ES-I3 (cell line): ENCODE measurements around the gene OPHN1.
"Not testable (repeated sequence)": the region's sequence is repeated elsewhere in the genome, so short reads cannot be mapped to it uniquely, and the experiment has no call there.

Experiments used
- H3K36me3 ChIP-seq: 2 replicates; pipeline ENCODE4 v1.6.1; 2013; ENCODE audit warnings: mild to moderate bottlenecking, low read length, control low read depth, moderate library complexity; ENCODE audit not compliant: insufficient read depth
- H3K4me1 ChIP-seq: 2 replicates; pipeline ENCODE4 v1.6.1; 2013; ENCODE audit warnings: mild to moderate bottlenecking, control low read depth, low read length; ENCODE audit not compliant: insufficient read depth
- H3K9ac ChIP-seq: 2 replicates; pipeline ENCODE4 v1.6.1; 2013; ENCODE audit warnings: low read depth, mild to moderate bottlenecking, low read length, moderate library complexity
- H3K9me3 ChIP-seq: 2 replicates; pipeline ENCODE4 v1.6.1; 2013; ENCODE audit warnings: mild to moderate bottlenecking, low read length, moderate library complexity; ENCODE audit not compliant: control insufficient read depth, insufficient read depth

Gene OPHN1

GRCh38 chrX:68411729-68412128 is 21.6 kb downstream of the OPHN1 start:
- Histone ChIP-seq H3K36me3 (no peaks in the 10 kb centered on the region), H3K9me3 (no peaks in the 10 kb centered on the region), H3K9ac (no peak overlapping the region), H3K4me1 (no peaks in the 10 kb centered on the region)

DNA sequence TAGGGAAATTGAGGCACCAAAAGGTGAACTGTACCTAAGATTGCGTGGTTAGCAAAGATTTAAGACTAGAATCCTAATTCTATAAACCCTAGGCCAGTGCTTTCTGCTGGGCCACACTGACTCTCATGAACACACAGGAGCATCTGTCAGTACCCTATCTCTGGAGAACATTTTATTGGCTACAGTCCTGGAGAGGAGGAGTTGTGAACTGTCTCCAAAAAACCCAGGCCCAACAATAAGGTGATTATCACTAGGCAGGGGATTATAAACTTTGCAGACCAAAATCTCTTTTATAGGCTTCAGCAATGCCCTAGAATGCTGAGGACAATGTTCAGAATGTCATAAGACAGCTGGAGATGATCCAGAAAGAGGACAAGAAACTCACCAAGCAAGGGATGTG is 24.1 kb downstream of the OPHN1 start:
- Histone ChIP-seq H3K9me3 (no peaks in the 10 kb centered on the region), H3K9ac (no peak overlapping the region), H3K4me1 (no peaks in the 10 kb centered on the region), H3K36me3 (no peaks in the 10 kb centered on the region)

- no peaks in the 10 kb centered on the region for H3K36me3 ChIP-seq
- H3K9ac ChIP-seq = no peak overlapping the region
- H3K9me3 ChIP-seq = no peaks in the 10 kb centered on the region
- H3K4me1 ChIP-seq = no peaks in the 10 kb centered on the region
Observed at GRCh38 chrX:68403522-68403921, 29.8 kb downstream of the OPHN1 start.

DNA sequence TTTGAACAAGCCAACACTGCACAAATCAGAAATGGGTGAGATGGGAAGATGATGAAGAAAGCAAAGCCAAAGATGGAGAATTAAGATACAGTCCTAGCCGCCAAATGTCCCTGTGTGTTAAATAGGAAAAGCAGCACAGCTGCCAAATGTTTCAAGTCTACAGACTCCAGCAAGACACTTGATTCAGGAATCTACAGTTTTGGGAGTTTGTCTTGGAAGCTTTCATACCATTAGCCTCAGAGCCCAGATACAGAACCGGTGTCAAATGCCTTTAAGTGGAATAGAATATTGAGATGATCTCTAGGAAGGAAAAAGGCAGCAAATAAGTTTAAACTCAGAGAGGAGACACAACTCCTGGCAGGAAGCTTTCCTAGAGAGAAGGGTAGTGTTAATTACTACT is 30.3 kb downstream of the OPHN1 start:
- Histone ChIP-seq H3K36me3 (no peaks in the 10 kb centered on the region), H3K9me3 (no peaks in the 10 kb centered on the region)

GRCh38 chrX:68402094-68402493 is 31.2 kb downstream of the OPHN1 start:
- Histone ChIP-seq H3K9ac (no peak overlapping the region), H3K4me1 (no peaks in the 10 kb centered on the region), H3K9me3 (no peaks in the 10 kb centered on the region), H3K36me3 (no peaks in the 10 kb centered on the region)

More for the DNA sequence above, 30.3 kb downstream of the OPHN1 start:
- H3K4me1 ChIP-seq = no peaks in the 10 kb centered on the region
- no peak overlapping the region for H3K9ac ChIP-seq

- Histone ChIP-seq H3K9me3 (no peaks in the 10 kb centered on the region), H3K4me1 (no peaks in the 10 kb centered on the region), H3K36me3 (no peaks in the 10 kb centered on the region), H3K9ac (no peak overlapping the region)
Observed at GRCh38 chrX:68398291-68398690, 35.0 kb downstream of the OPHN1 start.

- no peaks in the 10 kb centered on the region for H3K36me3 ChIP-seq
- H3K9ac ChIP-seq = no peak overlapping the region
- H3K9me3 ChIP-seq = no peaks in the 10 kb centered on the region
- no peaks in the 10 kb centered on the region for H3K4me1 ChIP-seq
Observed at GRCh38 chrX:68396953-68397352, 36.3 kb downstream of the OPHN1 start.

- not testable (repeated sequence) for H3K4me1 ChIP-seq, H3K9ac ChIP-seq, H3K9me3 ChIP-seq, H3K36me3 ChIP-seq
Observed at GRCh38 chrX:68389419-68389960, 43.8 kb downstream of the OPHN1 start.

DNA sequence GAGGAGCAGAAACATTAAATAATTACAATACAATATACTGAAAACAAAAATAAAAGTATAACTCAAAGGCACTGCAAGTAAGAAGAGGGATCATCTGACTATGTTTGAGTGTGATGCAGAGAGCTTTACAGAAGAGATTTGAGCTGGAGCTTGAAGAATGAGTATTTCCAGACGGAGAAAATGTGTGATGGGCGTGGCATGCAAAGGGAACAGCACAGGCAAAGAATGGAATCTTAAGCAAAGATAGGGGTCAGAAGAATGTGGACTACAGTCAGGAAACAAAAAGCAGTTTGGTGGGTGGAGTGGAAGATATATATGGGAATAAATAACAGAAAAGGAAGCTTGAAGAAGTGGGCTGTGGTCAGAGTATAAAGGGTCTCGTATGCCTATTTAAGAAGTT is 45.5 kb downstream of the OPHN1 start:
- no peaks in the 10 kb centered on the region for H3K9me3 ChIP-seq
- H3K4me1 ChIP-seq = no peaks in the 10 kb centered on the region
- no peak overlapping the region for H3K9ac ChIP-seq
- H3K36me3 ChIP-seq = no peaks in the 10 kb centered on the region

- no peak overlapping the region for H3K9ac ChIP-seq
Observed at GRCh38 chrX:68383540-68383939, 49.8 kb downstream of the OPHN1 start.

DNA sequence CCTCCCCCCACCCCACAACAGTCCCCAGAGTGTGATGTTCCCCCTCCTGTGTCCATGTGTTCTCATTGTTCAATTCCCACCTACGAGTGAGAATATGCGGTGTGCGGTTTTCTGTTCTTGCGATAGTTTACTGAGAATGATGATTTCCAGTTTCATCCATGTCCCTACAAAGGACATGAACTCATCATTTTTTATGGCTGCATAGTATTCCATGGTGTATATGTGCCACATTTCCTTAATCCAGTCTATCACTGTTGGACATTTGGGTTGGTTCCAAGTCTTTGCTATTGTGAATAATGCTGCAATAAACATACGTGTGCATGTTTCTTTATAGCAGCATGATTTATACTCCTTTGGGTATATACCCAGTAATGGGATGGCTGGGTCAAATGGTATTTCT is 55.7 kb downstream of the OPHN1 start:
- not testable (repeated sequence) for H3K4me1 ChIP-seq, H3K9ac ChIP-seq, H3K36me3 ChIP-seq, H3K9me3 ChIP-seq

More at GRCh38 chrX:68383540-68383939, 49.8 kb downstream of the OPHN1 start:
- Histone ChIP-seq H3K9me3 (no peaks in the 10 kb centered on the region), H3K36me3 (no peaks in the 10 kb centered on the region), H3K4me1 (no peaks in the 10 kb centered on the region)

DNA sequence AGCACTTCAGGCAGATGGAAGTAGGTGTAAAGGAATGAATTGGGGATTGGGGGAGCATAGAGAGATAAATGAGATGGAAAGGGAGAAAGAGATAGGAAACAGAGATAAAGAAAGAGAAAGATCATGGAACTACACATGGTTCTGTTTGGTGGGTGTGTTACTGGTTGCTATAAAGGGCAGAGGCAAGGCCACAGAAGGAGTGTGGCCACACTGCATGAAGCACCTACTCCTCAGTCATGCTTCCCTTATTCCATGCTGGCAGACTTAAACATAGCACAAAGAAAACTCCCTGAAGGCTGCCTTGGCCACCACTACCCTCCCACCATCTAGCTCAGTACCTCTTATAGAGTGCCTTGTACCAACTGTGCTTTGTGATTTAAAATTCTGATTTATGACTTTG is 56.9 kb downstream of the OPHN1 start:
- Histone ChIP-seq H3K36me3 (no peaks in the 10 kb centered on the region), H3K9ac (no peak overlapping the region; the same call in 1 of the 2 replicates), H3K9me3 (no peaks in the 10 kb centered on the region), H3K4me1 (no peaks in the 10 kb centered on the region)

DNA sequence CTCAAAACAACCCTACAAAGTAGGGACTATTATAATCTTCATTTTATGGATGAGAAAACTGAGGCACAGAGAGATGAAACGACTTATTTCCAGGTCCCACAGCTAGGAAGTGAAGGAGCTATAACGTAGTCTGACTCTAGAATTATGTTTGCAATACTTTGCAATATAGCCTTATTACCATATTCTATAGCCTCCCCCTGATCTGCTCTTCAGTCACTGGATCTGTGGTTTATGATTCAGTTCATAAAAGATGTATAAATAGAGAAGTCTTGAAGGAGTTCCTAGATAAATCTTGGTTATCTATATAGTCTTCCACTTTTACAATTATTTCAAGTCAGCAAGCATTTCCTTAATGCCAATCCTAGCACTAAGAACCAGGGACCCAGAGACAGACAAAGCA is 57.5 kb downstream of the OPHN1 start:
- Histone ChIP-seq H3K36me3 (no peaks in the 10 kb centered on the region), H3K4me1 (no peaks in the 10 kb centered on the region), H3K9ac (no peak overlapping the region; the same call in 1 of the 2 replicates), H3K9me3 (no peaks in the 10 kb centered on the region)

- Histone ChIP-seq H3K9me3 (no peaks in the 10 kb centered on the region; the same call in 1 of the 2 replicates), H3K9ac (no peak overlapping the region), H3K4me1 (no peaks in the 10 kb centered on the region), H3K36me3 (no peaks in the 10 kb centered on the region)
Observed at GRCh38 chrX:68372665-68373064, 60.6 kb downstream of the OPHN1 start.

- H3K36me3 ChIP-seq = no peaks in the 10 kb centered on the region
- no peak overlapping the region for H3K9ac ChIP-seq
- H3K4me1 ChIP-seq = no peaks in the 10 kb centered on the region
- H3K9me3 ChIP-seq = no peaks in the 10 kb centered on the region; the same call in 1 of the 2 replicates
Observed at GRCh38 chrX:68369559-68369958, 63.7 kb downstream of the OPHN1 start.

- no peaks in the 10 kb centered on the region for H3K36me3 ChIP-seq
Observed at GRCh38 chrX:68365341-68365740, 68.0 kb downstream of the OPHN1 start.

More at GRCh38 chrX:68365341-68365740, 68.0 kb downstream of the OPHN1 start:
- Histone ChIP-seq H3K4me1 (no peaks in the 10 kb centered on the region), H3K9me3 (no peaks in the 10 kb centered on the region; the same call in 1 of the 2 replicates), H3K9ac (no peak overlapping the region)
